ENCODE measurements around the gene NRXN3. TPM values are rescaled to one million over a fixed set of nuclear protein-coding genes. Genes with fewer than 3 reads are reported as not detected.

NRXN3 gene
- polyA plus RNA-seq, 1 of the 3 experiments (the other 2 are of a cell fraction), result 1.6 TPM

DNA sequence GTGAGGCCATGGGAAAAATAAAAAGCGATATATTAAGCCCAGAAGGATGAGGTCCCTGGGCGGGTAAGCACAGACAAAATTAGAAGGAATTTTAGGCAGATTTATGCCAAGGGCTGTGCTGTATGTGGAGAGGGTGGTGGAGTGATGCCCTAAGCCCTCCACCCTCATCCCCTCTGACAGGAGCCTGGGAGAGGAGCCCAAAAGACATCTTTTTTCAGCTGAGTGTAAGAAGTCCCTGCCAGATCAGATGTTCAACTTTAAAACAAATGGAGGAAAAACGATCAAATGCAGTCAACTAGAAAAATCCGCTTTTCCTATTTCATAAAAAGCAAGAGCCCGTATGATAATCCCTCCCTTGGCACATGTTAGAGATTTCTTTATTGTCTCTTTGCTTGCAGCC is 47.7 kb upstream of the NRXN3 start:
- no peak for TF ChIP-seq POLR2AphosphoS5 (IDR thresholded peaks at IDR 0.05; ENCODE audit: low read depth, low read length)
- no peak for TF ChIP-seq SMC3 (IDR thresholded peaks at IDR 0.05; ENCODE audit: low read depth, low read length)
- no peak for TF ChIP-seq EZH2phosphoT487 (IDR thresholded peaks at IDR 0.05; ENCODE audit: borderline replicate concordance, low read depth)
- no peak for TF ChIP-seq TEAD4 (IDR thresholded peaks at IDR 0.05; ENCODE audit: borderline replicate concordance, insufficient read depth)
- TF ChIP-seq ELF1 (IDR thresholded peaks at IDR 0.05), result no peak
- TF ChIP-seq SIN3A (IDR thresholded peaks at IDR 0.05; ENCODE audit: borderline replicate concordance, low read depth, low read length), result no peak
- TF ChIP-seq FOSL2 (IDR thresholded peaks at IDR 0.05; ENCODE audit: borderline replicate concordance, low read depth), result no peak
- TF ChIP-seq NRF1 (IDR thresholded peaks at IDR 0.05; ENCODE audit: low read depth, low read length), result no peak
- no peak for TF ChIP-seq FOXM1 (IDR thresholded peaks at IDR 0.05; ENCODE audit: low read depth)
- no peak for TF ChIP-seq NFIC (IDR thresholded peaks at IDR 0.05; ENCODE audit: borderline replicate concordance)
- no peak for TF ChIP-seq EP300 (IDR thresholded peaks at IDR 0.05; ENCODE audit: borderline replicate concordance in 1 of 2, low read depth in 1 of 2, low read length in 1 of 2)
- no peak for TF ChIP-seq GATA2 (CRISPR knock-in tag; IDR thresholded peaks at IDR 0.05)
- no peak for TF ChIP-seq GABPA (IDR thresholded peaks at IDR 0.05; ENCODE audit: low read depth)
- TF ChIP-seq, protein P1, sequence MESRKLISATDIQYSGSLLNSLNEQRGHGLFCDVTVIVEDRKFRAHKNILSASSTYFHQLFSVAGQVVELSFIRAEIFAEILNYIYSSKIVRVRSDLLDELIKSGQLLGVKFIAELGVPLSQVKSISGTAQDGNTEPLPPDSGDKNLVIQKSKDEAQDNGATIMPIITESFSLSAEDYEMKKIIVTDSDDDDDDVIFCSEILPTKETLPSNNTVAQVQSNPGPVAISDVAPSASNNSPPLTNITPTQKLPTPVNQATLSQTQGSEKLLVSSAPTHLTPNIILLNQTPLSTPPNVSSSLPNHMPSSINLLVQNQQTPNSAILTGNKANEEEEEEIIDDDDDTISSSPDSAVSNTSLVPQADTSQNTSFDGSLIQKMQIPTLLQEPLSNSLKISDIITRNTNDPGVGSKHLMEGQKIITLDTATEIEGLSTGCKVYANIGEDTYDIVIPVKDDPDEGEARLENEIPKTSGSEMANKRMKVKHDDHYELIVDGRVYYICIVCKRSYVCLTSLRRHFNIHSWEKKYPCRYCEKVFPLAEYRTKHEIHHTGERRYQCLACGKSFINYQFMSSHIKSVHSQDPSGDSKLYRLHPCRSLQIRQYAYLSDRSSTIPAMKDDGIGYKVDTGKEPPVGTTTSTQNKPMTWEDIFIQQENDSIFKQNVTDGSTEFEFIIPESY (IDR thresholded peaks at IDR 0.05; ENCODE audit: borderline replicate concordance, low read depth), result no peak
- Histone ChIP-seq H3K4me3 (ENCODE audit: low read depth in 2 of 2, low read length in 1 of 2) (no peak overlapping the region), H3K79me2 (ENCODE audit: insufficient read depth) (no peaks in the 10 kb centered on the region), H3K4me1 (ENCODE audit: control insufficient read depth in 1 of 2, insufficient read depth in 2 of 2, low read depth in 1 of 2, low read length in 1 of 2) (no peaks in the 10 kb centered on the region), H3F3A (replicated peaks; ENCODE audit: insufficient read depth) (no peaks in the 10 kb centered on the region), H3K27ac (ENCODE audit: low read depth in 2 of 2, low read length in 1 of 2) (no peak overlapping the region), H3K9me2 (no peaks in the 10 kb centered on the region), H3K36me3 (replicated peaks in 1 of 2; ENCODE audit: control insufficient read depth in 1 of 2, insufficient read depth in 2 of 2, low read length in 1 of 2) (no peaks in the 10 kb centered on the region), H3K27me3 (ENCODE audit: insufficient read depth) (no peaks in the 10 kb centered on the region), H4K20me1 (ENCODE audit: insufficient read depth) (no peaks in the 10 kb centered on the region), H3K9ac (no peak overlapping the region), H3K4me2 (no peak overlapping the region), H2AFZ (ENCODE audit: low read depth) (no peak overlapping the region), H3K9me3 (no peaks in the 10 kb centered on the region)
- DNase-seq, result no peak
- POLR2A ChIA-PET, result no interaction called here
- 20% methylated on average over 5 of the region's 5 CpGs for WGBS (ENCODE audit: low lambda C conversion rate)
- CTCF ChIA-PET, result interaction anchor here (0.6 to 0.9 kb wide), 2 partner anchors 260 to 276 kb away, joined by 3 read pairs; no protein-coding TSS in a partner anchor

DNA sequence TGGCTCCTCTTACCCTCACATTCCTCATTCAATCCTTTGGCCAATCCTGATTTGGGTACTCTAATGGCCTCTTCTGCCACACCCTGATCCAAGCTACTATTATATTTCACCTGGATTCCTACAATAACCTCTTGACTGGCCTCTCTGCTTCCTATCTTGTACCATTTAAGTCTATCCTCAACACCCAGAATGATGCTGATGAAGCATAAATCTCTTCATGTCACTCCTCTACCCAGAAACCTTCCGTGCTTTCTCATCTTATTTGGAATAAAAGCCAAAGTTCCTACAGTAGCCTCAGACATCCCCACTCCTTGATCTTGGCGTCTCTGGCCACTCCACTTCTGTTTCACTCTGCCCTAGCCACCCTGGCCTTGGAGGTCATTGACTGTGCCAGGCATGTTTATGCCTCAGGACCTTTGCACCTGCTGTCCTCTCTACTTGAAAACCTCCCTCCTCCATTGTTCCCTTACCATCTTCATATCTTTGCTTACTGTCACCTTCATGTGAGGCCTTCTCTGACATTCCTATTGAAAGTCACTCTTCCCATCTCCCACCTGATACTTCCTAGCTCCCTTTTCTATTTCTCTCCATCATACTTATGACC is 46.4 kb upstream of the NRXN3 start:
- no peak overlapping the region for H3K9ac ChIP-seq
- ChIA-PET CTCF (interaction anchor here (1.0 kb wide), 1 partner anchor 443 kb away, joined by 4 read pairs; no protein-coding TSS in a partner anchor), POLR2A (no interaction called here)
- H3K79me2 ChIP-seq (ENCODE audit: insufficient read depth), result no peaks in the 10 kb centered on the region
- H4K20me1 ChIP-seq (ENCODE audit: insufficient read depth), result no peaks in the 10 kb centered on the region
- H3F3A ChIP-seq (replicated peaks; ENCODE audit: insufficient read depth), result no peaks in the 10 kb centered on the region
- no peak overlapping the region for H3K27ac ChIP-seq (ENCODE audit: low read depth in 2 of 2, low read length in 1 of 2)
- no peaks in the 10 kb centered on the region for H3K9me2 ChIP-seq
- H3K36me3 ChIP-seq (replicated peaks in 1 of 2; ENCODE audit: control insufficient read depth in 1 of 2, insufficient read depth in 2 of 2, low read length in 1 of 2), result no peaks in the 10 kb centered on the region
- H3K4me2 ChIP-seq, result no peak overlapping the region
- no peak overlapping the region for H2AFZ ChIP-seq (ENCODE audit: low read depth)
- WGBS (ENCODE audit: low lambda C conversion rate), result 30% methylated on average over 2 of the region's 2 CpGs
- no peaks in the 10 kb centered on the region for H3K27me3 ChIP-seq (ENCODE audit: insufficient read depth)
- no peak overlapping the region for H3K4me3 ChIP-seq (ENCODE audit: low read depth in 2 of 2, low read length in 1 of 2)
- H3K9me3 ChIP-seq, result no peaks in the 10 kb centered on the region
- DNase-seq, result no peak
- no peaks in the 10 kb centered on the region for H3K4me1 ChIP-seq (ENCODE audit: control insufficient read depth in 1 of 2, insufficient read depth in 2 of 2, low read depth in 1 of 2, low read length in 1 of 2)
- TF ChIP-seq CHD2 (IDR thresholded peaks at IDR 0.05; ENCODE audit: low read length, partially characterized antibody) (no peak), SMC3 (IDR thresholded peaks at IDR 0.05; ENCODE audit: low read depth, low read length) (no peak), MEF2A (IDR thresholded peaks at IDR 0.05; ENCODE audit: borderline replicate concordance, low read depth) (no peak), FOSL2 (IDR thresholded peaks at IDR 0.05; ENCODE audit: borderline replicate concordance, low read depth) (no peak), RXRA (IDR thresholded peaks at IDR 0.05; ENCODE audit: borderline replicate concordance, low read depth) (no peak), TCF12 (IDR thresholded peaks at IDR 0.05) (no peak), RAD21 (IDR thresholded peaks at IDR 0.05; ENCODE audit: low read length) (no peak), FOXJ3 (CRISPR knock-in tag; IDR thresholded peaks at IDR 0.05) (no peak), MXI1 (IDR thresholded peaks at IDR 0.05; ENCODE audit: low read depth, low read length) (no peak), NFIC (IDR thresholded peaks at IDR 0.05; ENCODE audit: borderline replicate concordance) (no peak), FOXM1 (IDR thresholded peaks at IDR 0.05; ENCODE audit: low read depth) (no peak)
- TF ChIP-seq, protein P2, sequence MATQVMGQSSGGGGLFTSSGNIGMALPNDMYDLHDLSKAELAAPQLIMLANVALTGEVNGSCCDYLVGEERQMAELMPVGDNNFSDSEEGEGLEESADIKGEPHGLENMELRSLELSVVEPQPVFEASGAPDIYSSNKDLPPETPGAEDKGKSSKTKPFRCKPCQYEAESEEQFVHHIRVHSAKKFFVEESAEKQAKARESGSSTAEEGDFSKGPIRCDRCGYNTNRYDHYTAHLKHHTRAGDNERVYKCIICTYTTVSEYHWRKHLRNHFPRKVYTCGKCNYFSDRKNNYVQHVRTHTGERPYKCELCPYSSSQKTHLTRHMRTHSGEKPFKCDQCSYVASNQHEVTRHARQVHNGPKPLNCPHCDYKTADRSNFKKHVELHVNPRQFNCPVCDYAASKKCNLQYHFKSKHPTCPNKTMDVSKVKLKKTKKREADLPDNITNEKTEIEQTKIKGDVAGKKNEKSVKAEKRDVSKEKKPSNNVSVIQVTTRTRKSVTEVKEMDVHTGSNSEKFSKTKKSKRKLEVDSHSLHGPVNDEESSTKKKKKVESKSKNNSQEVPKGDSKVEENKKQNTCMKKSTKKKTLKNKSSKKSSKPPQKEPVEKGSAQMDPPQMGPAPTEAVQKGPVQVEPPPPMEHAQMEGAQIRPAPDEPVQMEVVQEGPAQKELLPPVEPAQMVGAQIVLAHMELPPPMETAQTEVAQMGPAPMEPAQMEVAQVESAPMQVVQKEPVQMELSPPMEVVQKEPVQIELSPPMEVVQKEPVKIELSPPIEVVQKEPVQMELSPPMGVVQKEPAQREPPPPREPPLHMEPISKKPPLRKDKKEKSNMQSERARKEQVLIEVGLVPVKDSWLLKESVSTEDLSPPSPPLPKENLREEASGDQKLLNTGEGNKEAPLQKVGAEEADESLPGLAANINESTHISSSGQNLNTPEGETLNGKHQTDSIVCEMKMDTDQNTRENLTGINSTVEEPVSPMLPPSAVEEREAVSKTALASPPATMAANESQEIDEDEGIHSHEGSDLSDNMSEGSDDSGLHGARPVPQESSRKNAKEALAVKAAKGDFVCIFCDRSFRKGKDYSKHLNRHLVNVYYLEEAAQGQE (IDR thresholded peaks at IDR 0.05; ENCODE audit: low read depth, low read length), result no peak

All from SK-N-SH (cell line).